Prostate gland (tissue), 2 donors: ENCODE measurements around the gene LDLRAD4. TPM values are rescaled to one million over a fixed set of nuclear protein-coding genes. Genes with fewer than 3 reads are reported as not detected.

ENCODE experiments used
- DNase-seq: peaks from one replicate; pipeline ENCODE4 v3.0.0-alpha.2; 2019; ENCODE audit warnings: low spot score
- H3K27ac ChIP-seq, 2 donors: fragments of 200-600 bp; sonication (generic); 2 replicates each; pipeline ENCODE4 v1.5.1; 2017 to 2019
- H3K27me3 ChIP-seq: fragments of 200-600 bp; sonication (generic); replicated peaks from 2 replicates; pipeline ENCODE4 v1.5.1; 2019; ENCODE audit not compliant: insufficient read depth
- H3K36me3 ChIP-seq, 2 donors: fragments of 200-600 bp; sonication (generic); 1 replicate in 1 of 2; 2 replicates in 1 of 2; pipeline versions ENCODE4 v1.5.1 to v1.8.1; 2017 to 2019
- H3K4me1 ChIP-seq: fragments of 200-600 bp; sonication (generic); replicated peaks from 2 replicates; pipeline ENCODE4 v1.5.1; 2019
- H3K4me3 ChIP-seq, 2 donors: fragments of 200-600 bp; sonication (generic); 2 replicates each; pipeline ENCODE4 v1.5.1; 2017 to 2019
- H3K9me3 ChIP-seq: fragments of 200-600 bp; sonication (generic); 2 replicates; pipeline ENCODE4 v1.5.1; 2017
- CTCF ChIP-seq, 4 experiments: fragments of 200-600 bp in 2 of 4; fragments of 450-650 bp in 2 of 4; sonication (generic) in 2 of 4; IDR thresholded peaks; 1 replicate in 3 of 4; 2 replicates in 1 of 4; pipeline ENCODE4 v1.5.1; 2016 to 2019; ENCODE audit warnings: antibody characterized with exemption in 4 of 4, mild to moderate bottlenecking in 2 of 4, moderate library complexity in 2 of 4
- POLR2A ChIP-seq: fragments of 450-650 bp; IDR thresholded peaks from one replicate; pipeline ENCODE4 v1.6.1; 2016; ENCODE audit warnings: antibody characterized with exemption, mild to moderate bottlenecking
- POLR2AphosphoS5 ChIP-seq: sonication (generic); formaldehyde crosslinking; IDR thresholded peaks from one replicate; pipeline ENCODE4 v1.6.1; 2017; ENCODE audit warnings: antibody characterized with exemption
- WGBS: methylation state at CpG from one replicate; pipeline ENCODE4 v1.1.5; 2018; 5-methylcytosine and 5-hydroxymethylcytosine counted together
- intact Hi-C: fragments of 100-400 bp; cut with DNase I; formaldehyde crosslinking; loops from one replicate; pipeline ENCODE4 v1.14.2; 2022
- total RNA-seq, 2 donors: library from RNA; depleted of rRNA; stranded (reverse); fragments of >200 nt; gene quantifications; one replicate each; pipeline ENCODE4 v1.1.0, GENCODE V29; 2016

The LDLRAD4 gene
- total RNA-seq, 2 donors from 2014 or later: 59.9 to 107 TPM

GRCh38 chr18:13378150-13378549 lies 159.6 kb downstream of the LDLRAD4 start:
- no peak for TF ChIP-seq POLR2A
- Histone ChIP-seq H3K27me3 (no peaks in the 10 kb centered on the region), H3K4me1 (peaks cover 12% of the 10 kb centered on the region), H3K27ac (peak overlapping the region in 1 of 2 donors; percentile 23), H3K36me3 (no peaks in the 10 kb centered on the region), H3K4me3 (no peak overlapping the region), H3K9me3 (no peaks in the 10 kb centered on the region)
- intact Hi-C loops: no loop called here
- no peak for DNase-seq
- 88% methylated on average over 9 of the region's 9 CpGs for WGBS

DNA sequence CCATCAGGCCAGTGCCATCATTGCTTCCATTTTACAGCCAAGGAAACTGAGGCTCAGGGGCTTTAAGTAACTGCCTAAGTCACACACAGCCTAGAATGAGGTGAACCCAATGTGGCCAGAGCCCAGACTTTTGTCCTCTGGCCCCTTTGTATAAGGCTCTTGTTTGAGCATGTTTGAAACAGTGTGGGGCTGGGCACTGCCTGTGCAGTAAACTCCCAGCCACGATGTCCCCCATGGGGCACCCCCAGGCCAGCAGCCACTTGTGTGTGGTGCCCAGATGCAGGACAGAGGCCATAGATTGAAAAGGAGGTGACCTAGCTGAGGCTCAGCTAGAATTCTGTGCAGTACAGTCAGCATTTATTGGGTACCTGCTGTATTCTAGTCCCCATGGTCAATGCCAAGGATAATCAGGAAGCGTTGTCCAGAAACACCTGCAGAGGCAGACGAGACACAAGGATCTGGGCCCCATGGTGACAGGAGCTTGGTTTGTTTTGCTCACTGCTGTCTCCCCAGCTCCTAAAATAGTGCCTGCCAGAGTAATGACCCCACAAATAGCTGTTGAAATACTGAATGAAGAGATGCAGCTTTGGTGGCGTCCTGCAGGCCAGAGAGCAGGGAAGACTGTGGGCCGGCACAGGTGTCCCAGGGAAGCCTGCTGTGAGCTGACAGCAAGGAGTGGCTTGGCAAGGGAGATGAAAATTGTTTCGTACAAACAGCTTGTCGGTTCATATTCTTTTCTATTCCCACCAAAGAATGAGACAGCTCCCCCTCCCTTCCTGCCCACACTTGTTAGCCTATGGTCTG lies 160.7 kb downstream of the LDLRAD4 start:
- intact Hi-C loops: no loop called here
- TF ChIP-seq POLR2A: no peak
- no peak for TF ChIP-seq POLR2AphosphoS5
- TF ChIP-seq CTCF (IDR thresholded peaks at IDR 0.05): no peak
- no peak for DNase-seq
- no peaks in the 10 kb centered on the region for H3K36me3 ChIP-seq
- peak overlapping the region in 1 of 2 donors; percentile 16 for H3K27ac ChIP-seq
- no peaks in the 10 kb centered on the region for H3K27me3 ChIP-seq
- H3K4me3 ChIP-seq: no peak overlapping the region
- WGBS: 28% methylated on average over 7 of the region's 7 CpGs
- no peaks in the 10 kb centered on the region for H3K9me3 ChIP-seq
- peaks cover 12% of the 10 kb centered on the region for H3K4me1 ChIP-seq

- Histone ChIP-seq H3K36me3 (no peaks in the 10 kb centered on the region), H3K4me3 (no peak overlapping the region), H3K27ac (peak overlapping the region in 1 of 2 donors; percentile 16), H3K27me3 (no peaks in the 10 kb centered on the region), H3K4me1 (peaks cover 12% of the 10 kb centered on the region), H3K9me3 (no peaks in the 10 kb centered on the region)
- intact Hi-C loops: loop anchor here (5.0 to 10.0 kb wide), 2 partner anchors 115 to 163 kb away; partner anchors contain the start of gene LDLRAD4
- 42% methylated on average over 18 of the region's 18 CpGs for WGBS
- TF ChIP-seq POLR2AphosphoS5 (no peak), CTCF (IDR thresholded peaks at IDR 0.05) (no peak), POLR2A (no peak)
- DNase-seq: no peak
Observed at GRCh38 chr18:13379930-13380690, 161.6 kb downstream of the LDLRAD4 start.

DNA sequence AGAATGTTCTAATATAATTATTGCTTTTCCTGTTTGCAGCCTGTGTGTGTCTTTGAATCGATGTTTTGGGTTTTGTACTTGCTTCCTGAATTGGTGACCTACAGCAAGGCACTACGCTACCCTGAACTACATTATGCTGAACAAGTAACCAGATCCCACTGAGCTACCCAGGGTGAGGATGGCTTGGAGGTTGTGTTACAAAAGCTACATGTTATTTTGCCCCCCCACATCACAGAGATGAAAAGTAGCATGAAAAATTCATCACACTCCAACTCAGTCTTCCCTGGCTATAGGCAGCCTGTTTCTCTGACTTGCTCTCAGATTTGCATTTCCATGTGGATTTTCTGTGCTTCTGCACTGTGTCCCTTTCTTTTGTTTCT lies 162.1 kb downstream of the LDLRAD4 start:
- intact Hi-C loops: loop anchor here (5.0 to 10.0 kb wide), 2 partner anchors 116 to 163 kb away; partner anchors contain the start of gene LDLRAD4
- no peaks in the 10 kb centered on the region for H3K36me3 ChIP-seq
- TF ChIP-seq POLR2A (no peak), CTCF (IDR thresholded peaks at IDR 0.05) (no peak), POLR2AphosphoS5 (no peak)
- peaks cover 12% of the 10 kb centered on the region for H3K4me1 ChIP-seq
- DNase-seq: no peak
- no peak overlapping the region for H3K27ac ChIP-seq
- 72% methylated on average over 2 of the region's 2 CpGs for WGBS
- H3K4me3 ChIP-seq: no peak overlapping the region
- H3K27me3 ChIP-seq: no peaks in the 10 kb centered on the region
- no peaks in the 10 kb centered on the region for H3K9me3 ChIP-seq

- no peak overlapping the region for H3K4me3 ChIP-seq
- H3K27ac ChIP-seq: peak overlapping the region; percentile 47 to 74
- TF ChIP-seq POLR2A (no peak), CTCF (IDR thresholded peaks at IDR 0.05) (no peak), POLR2AphosphoS5 (no peak)
- DNase-seq: no peak
- H3K36me3 ChIP-seq: no peaks in the 10 kb centered on the region
- 91% methylated on average over 9 of the region's 9 CpGs for WGBS
- H3K4me1 ChIP-seq: peaks cover 12% of the 10 kb centered on the region
- H3K9me3 ChIP-seq: no peaks in the 10 kb centered on the region
- no peaks in the 10 kb centered on the region for H3K27me3 ChIP-seq
- intact Hi-C loops: loop anchor here (5.0 to 10.0 kb wide), 2 partner anchors 117 to 164 kb away; partner anchors contain the start of gene LDLRAD4
Observed at GRCh38 chr18:13381331-13381730, 162.8 kb downstream of the LDLRAD4 start.
